Gastroesophageal sphincter (tissue), 4 donors: ENCODE results near the gene TMEM271. TPM values are rescaled to one million over a fixed set of nuclear protein-coding genes. Genes with fewer than 3 reads are reported as not detected.

Experiments used
- ATAC-seq: fragments of 150-250 bp; one replicate; pipeline ENCODE4 v1.9.1; 2016; ENCODE audit warnings: mild to moderate bottlenecking, moderate library complexity
- H3K27ac ChIP-seq, 4 donors: fragments of 200-600 bp; sonication (generic) in 3 of 4; 1 replicate in 3 of 4; 2 replicates in 1 of 4; pipeline ENCODE4 v1.5.1; 2016 to 2019
- H3K27me3 ChIP-seq: fragments of 200-600 bp; sonication (generic); one replicate; pipeline ENCODE4 v1.5.1; 2019
- H3K36me3 ChIP-seq, 2 donors: fragments of 200-600 bp; sonication (generic); one replicate each; pipeline ENCODE4 v1.5.1; 2019; ENCODE audit warnings: control low read depth in 1 of 2
- H3K4me1 ChIP-seq, 3 donors: fragments of 200-600 bp; sonication (generic); 1 replicate in 2 of 3; 2 replicates in 1 of 3; pipeline ENCODE4 v1.5.1; 2016 to 2019; ENCODE audit warnings: control low read depth in 2 of 3
- H3K4me3 ChIP-seq, 2 donors: fragments of 200-600 bp; sonication (generic); one replicate each; pipeline ENCODE4 v1.5.1; 2019; ENCODE audit warnings: mild to moderate bottlenecking in 1 of 2, moderate library complexity in 1 of 2
- H3K9me3 ChIP-seq, 3 donors: fragments of 200-600 bp; sonication (generic); one replicate each; pipeline ENCODE4 v1.5.1; 2017 to 2019; ENCODE audit warnings: control low read depth in 2 of 3
- CTCF ChIP-seq, 4 experiments: fragments of 200-600 bp in 2 of 4; fragments of 450-650 bp in 2 of 4; sonication (generic) in 1 of 4; IDR thresholded peaks; one replicate each; pipeline ENCODE4 v1.5.1; 2017 to 2019; ENCODE audit warnings: antibody characterized with exemption in 4 of 4, mild to moderate bottlenecking in 2 of 4, moderate library complexity in 2 of 4
- EP300 ChIP-seq: sonication (generic); formaldehyde crosslinking; IDR thresholded peaks from one replicate; pipeline ENCODE4 v1.6.1; 2017; ENCODE audit warnings: antibody characterized with exemption, mild to moderate bottlenecking
- POLR2A ChIP-seq, 2 donors: fragments of 450-650 bp; IDR thresholded peaks; one replicate each; pipeline ENCODE4 v1.6.1; 2017; ENCODE audit warnings: antibody characterized with exemption in 2 of 2, mild to moderate bottlenecking in 2 of 2, moderate library complexity in 1 of 2
- POLR2AphosphoS5 ChIP-seq: sonication (generic); formaldehyde crosslinking; IDR thresholded peaks from one replicate; pipeline ENCODE4 v1.6.1; 2017; ENCODE audit warnings: antibody characterized with exemption
- WGBS, 2 donors: methylation state at CpG; one replicate each; pipeline ENCODE4 v1.1.5; 2018; ENCODE audit warnings: low coverage in 1 of 2; 5-methylcytosine and 5-hydroxymethylcytosine counted together
- total RNA-seq, 4 donors: library from RNA; depleted of rRNA; stranded (reverse); fragments of >200 nt; gene quantifications; one replicate each; pipeline ENCODE4 v1.1.0, GENCODE V29; 2016

Gene TMEM271
- total RNA-seq, 4 donors from 2014 or later, result 0.35 TPM; not detected in 3

DNA sequence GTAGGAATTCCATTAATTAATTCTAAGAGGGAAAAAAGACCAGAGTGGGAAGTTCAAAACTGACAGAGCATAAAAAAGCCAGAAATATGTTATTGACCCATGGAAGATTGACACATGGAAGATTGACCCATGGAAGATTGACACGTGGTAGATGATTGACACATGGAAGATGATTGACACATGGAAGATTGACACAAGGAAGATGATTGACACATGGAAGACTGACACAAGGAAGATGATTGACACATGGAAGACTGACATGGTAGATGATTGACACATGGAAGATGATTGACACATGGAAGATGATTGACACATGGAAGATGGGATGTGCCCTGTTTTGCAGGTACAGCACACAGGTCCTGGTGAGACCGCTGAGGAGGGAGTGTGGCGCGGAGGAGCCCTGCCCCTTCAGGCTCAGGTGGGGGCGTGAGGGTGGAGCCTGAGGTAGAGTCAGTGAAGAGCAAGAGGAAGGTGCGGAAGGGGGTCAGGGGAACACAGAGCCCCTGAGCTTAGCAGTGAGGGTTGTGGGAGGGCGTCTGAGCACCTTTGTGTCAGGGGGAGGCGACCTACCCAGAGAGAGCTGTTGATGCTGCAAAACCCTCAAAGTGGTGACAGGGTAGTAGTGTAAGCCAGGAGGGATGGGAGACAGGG is 33.4 kb upstream of the TMEM271 start:
- no peak overlapping the region for H3K4me3 ChIP-seq
- TF ChIP-seq EP300 (no peak), POLR2A (IDR thresholded peaks at IDR 0.05) (no peak), CTCF (IDR thresholded peaks at IDR 0.05) (no peak), POLR2AphosphoS5 (no peak)
- H3K4me1 ChIP-seq, result no peaks in the 10 kb centered on the region
- H3K9me3 ChIP-seq, result no peaks in the 10 kb centered on the region
- no peaks in the 10 kb centered on the region for H3K36me3 ChIP-seq
- ATAC-seq, result no peak
- H3K27me3 ChIP-seq, result peaks cover 77% of the 10 kb centered on the region
- WGBS, 2 donors, result 57 to 82% methylated on average over 4 to 7 of the region's 8 CpGs
- H3K27ac ChIP-seq, result no peak overlapping the region

DNA sequence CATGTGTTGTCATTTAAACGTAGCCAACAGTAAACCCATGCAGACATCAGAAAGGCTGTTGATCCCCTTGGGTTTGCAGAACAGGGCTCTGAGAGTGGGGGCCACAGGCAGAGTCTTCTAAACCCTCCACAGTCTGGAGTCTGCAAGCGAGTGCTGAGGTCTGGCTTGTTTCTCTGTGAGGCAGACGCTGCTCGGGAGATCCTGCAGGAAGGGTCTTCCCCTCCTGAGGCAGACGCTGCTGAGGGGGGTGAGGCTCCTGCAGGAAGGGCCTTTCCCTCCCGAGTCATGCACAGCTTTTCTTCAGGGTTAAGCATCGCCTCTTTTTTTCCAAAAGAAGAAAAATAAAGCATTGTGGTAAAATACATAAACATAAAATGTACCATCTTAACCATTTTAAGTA is 32.1 kb upstream of the TMEM271 start:
- Histone ChIP-seq H3K9me3 (no peaks in the 10 kb centered on the region), H3K27me3 (peaks cover 77% of the 10 kb centered on the region), H3K36me3 (no peaks in the 10 kb centered on the region), H3K27ac (no peak overlapping the region), H3K4me3 (no peak overlapping the region), H3K4me1 (no peaks in the 10 kb centered on the region)
- WGBS, 2 donors, result 27 to 33% methylated on average over 2 to 7 of the region's 7 CpGs
- no peak for ATAC-seq
- no peak for TF ChIP-seq CTCF (IDR thresholded peaks at IDR 0.05)
- TF ChIP-seq POLR2A (IDR thresholded peaks at IDR 0.05), result no peak
- no peak for TF ChIP-seq POLR2AphosphoS5
- no peak for TF ChIP-seq EP300

DNA sequence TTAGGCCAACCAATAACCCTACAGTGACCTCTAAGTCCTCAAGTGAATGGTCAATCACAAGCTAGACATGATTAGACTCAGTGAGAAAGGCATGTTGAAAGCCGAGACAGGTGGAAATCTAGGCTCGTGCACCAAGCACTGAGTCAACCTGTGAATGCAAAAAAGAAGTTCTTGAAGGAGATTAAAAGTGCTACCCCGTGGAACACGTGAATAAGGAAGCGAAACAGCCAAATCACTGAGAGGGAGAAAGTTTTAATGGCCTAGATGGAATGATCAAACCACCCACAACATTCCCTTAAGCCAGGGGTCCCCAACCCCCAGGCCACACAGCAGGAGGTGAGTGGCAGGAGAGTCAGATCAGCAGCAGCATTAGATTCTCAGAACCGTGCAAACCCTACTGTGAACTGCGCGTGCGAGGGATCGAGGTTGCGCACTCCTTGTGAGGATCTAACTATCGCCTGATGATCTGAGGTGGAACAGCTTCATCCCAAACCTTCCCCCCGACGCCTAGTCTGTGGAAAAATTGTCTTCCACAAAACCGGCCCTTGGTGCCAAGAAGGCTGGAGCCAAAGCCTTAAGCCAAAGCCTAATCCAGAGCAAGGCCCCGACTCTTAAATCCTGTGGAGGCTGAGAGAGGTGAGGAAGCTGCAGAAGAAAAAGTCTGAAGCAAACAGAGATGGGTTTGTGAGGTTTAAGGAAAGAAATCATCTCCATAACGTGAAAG is 29.8 kb upstream of the TMEM271 start:
- Histone ChIP-seq H3K9me3 (no peaks in the 10 kb centered on the region), H3K4me1 (no peaks in the 10 kb centered on the region), H3K27ac (no peak overlapping the region), H3K27me3 (peaks cover 76% of the 10 kb centered on the region), H3K36me3 (no peaks in the 10 kb centered on the region), H3K4me3 (no peak overlapping the region)
- TF ChIP-seq EP300 (no peak), POLR2AphosphoS5 (no peak), CTCF (IDR thresholded peaks at IDR 0.05) (no peak)
- 81 to 86% methylated on average over 9 to 14 of the region's 17 CpGs for WGBS, 2 donors
- ATAC-seq, result no peak

DNA sequence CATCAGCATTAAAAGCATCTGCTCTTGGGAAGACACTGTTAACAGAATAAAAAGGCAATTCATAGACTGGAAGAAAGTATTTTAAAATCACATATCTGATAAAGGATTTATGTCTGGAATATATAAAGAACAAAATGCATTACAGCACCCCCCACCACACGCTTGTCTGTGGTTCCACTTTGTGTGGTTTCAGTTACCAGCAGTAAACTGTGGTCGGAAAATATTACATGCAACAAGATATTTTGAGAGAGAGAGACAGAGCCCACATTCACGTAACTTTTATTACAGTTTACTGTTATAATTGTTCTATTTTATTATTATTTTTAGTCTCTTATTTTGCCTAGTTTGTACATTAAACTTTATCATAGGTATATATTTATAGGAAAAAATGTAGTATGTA is 28.0 kb upstream of the TMEM271 start:
- no peak overlapping the region for H3K4me3 ChIP-seq
- H3K9me3 ChIP-seq, result no peaks in the 10 kb centered on the region
- no peak for ATAC-seq
- no peak for TF ChIP-seq POLR2A (IDR thresholded peaks at IDR 0.05)
- TF ChIP-seq POLR2AphosphoS5, result no peak
- no peak for TF ChIP-seq EP300
- TF ChIP-seq CTCF (IDR thresholded peaks at IDR 0.05), result no peak
- no peaks in the 10 kb centered on the region for H3K36me3 ChIP-seq
- H3K4me1 ChIP-seq, result no peaks in the 10 kb centered on the region
- WGBS, 2 donors, result 64 to 76% methylated on average over 3 of the region's 3 CpGs
- H3K27me3 ChIP-seq, result peaks cover 78% of the 10 kb centered on the region
- H3K27ac ChIP-seq, result no peak overlapping the region

DNA sequence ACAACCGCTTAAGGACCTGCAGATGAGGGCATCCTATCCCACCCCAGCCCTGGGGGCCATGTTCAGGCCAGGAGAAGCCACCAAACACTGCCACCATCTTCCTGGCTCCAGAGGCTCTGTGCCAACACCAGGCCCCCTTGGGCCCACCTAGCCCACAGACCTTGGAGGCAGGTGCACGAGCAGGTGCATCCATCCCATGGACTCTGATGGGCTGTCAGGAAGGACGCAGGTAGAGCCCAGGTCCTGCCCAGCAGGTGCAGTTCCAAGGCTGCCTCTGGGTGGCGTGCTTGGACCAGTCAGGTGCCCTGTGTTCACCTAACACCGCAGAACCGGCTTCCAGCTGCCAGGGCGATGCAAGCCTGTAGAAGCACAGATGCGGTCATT is 26.5 kb upstream of the TMEM271 start:
- WGBS, 2 donors, result 40% methylated on average over 2 of the region's 8 CpGs; no CpG with 5 or more reads in 1 of the 2 donors
- ATAC-seq, result no peak

More for the DNA sequence above, 26.5 kb upstream of the TMEM271 start:
- no peak overlapping the region for H3K27ac ChIP-seq
- no peaks in the 10 kb centered on the region for H3K9me3 ChIP-seq
- H3K4me1 ChIP-seq, result no peaks in the 10 kb centered on the region
- TF ChIP-seq CTCF (IDR thresholded peaks at IDR 0.05), result no peak
- no peak for TF ChIP-seq POLR2A (IDR thresholded peaks at IDR 0.05)
- no peak overlapping the region for H3K4me3 ChIP-seq
- H3K36me3 ChIP-seq, result no peaks in the 10 kb centered on the region
- peaks cover 80% of the 10 kb centered on the region for H3K27me3 ChIP-seq
